HCT116 (cell line): ENCODE data around the gene PRLR. TPM values are rescaled to one million over a fixed set of nuclear protein-coding genes. Genes with fewer than 3 reads are reported as not detected.

Experiments used
- ATAC-seq: fragments of 200-7000 bp; cut with Tn5 transposase; 2 replicates; pipeline ENCODE4 v1.9.1; 2020; ENCODE audit warnings: mild to moderate bottlenecking, moderate library complexity
- BruUV-seq: library from RNA; stranded (reverse); fragments of 400-500 nt; replicated peaks from 2 replicates; lab custom pipeline; 2021; lab: Mats Ljungman, UMichigan
- CTCF ChIA-PET: fragments of 300-600 bp; sonication (Branson Sonifier 250); formaldehyde crosslinking; loops from one replicate; lab custom pipeline; 2021; ENCODE audit warnings: antibody characterized with exemption; lab: Charles Lee
- POLR2A ChIA-PET: fragments of 300-600, 350-600 bp; sonication (Branson Sonifier 250); formaldehyde crosslinking; loops from one replicate; lab custom pipeline; 2021; ENCODE audit warnings: antibody characterized with exemption; lab: Charles Lee
- RAD21 ChIA-PET, 2 experiments: fragments of 300-600 bp; sonication (Branson Sonifier 250); formaldehyde crosslinking; loops; one replicate each; lab custom pipeline; 2023; ENCODE audit warnings: low total read pairs in 2 of 2; ENCODE audit not compliant: uncharacterized antibody in 2 of 2, unreplicated experiment in 2 of 2, low non-redundant PET in 1 of 2; lab: Charles Lee
- DNase-seq: peaks from one replicate; pipeline ENCODE4 v3.0.0-alpha.2; 2010; ENCODE audit warnings: low read depth, low spot score
- H2AFZ ChIP-seq: fragments of 200-600 bp; shearing (Covaris generic), sonication (generic); 2 replicates; pipeline ENCODE4 v1.6.1; 2017; ENCODE audit warnings: low read depth, mixed run types, mixed read lengths, antibody characterized with exemption, low read length; ENCODE audit not compliant: poor library complexity, severe bottlenecking
- H3K27ac ChIP-seq: 2 replicates; pipeline ENCODE4 v1.5.1; 2012; ENCODE audit warnings: low read depth, low read length
- H3K27me3 ChIP-seq: fragments of 200-600 bp; sonication (generic); 2 replicates; pipeline ENCODE4 v1.6.1; 2016; ENCODE audit warnings: mixed run types, low read length, mixed read lengths; ENCODE audit not compliant: insufficient read depth
- H3K36me3 ChIP-seq, 2 experiments: fragments of 200-500 bp in 1 of 2; fragments of 200-600 bp in 1 of 2; sonication (Bioruptor generic) in 1 of 2; sonication (generic) in 1 of 2; 2 replicates each; pipeline versions ENCODE4 v1.5.1 to v1.6.1; 2014 to 2016; ENCODE audit warnings: low read length in 2 of 2, inconsistent platforms in 1 of 2, mixed read lengths in 1 of 2, mixed run types in 1 of 2; ENCODE audit not compliant: insufficient read depth in 2 of 2, control insufficient read depth in 1 of 2
- H3K4me1 ChIP-seq, 2 experiments: fragments of 200-600 bp in 1 of 2; sonication (generic) in 1 of 2; 2 replicates each; pipeline versions ENCODE4 v1.5.1 to v1.6.1; 2012 to 2017; ENCODE audit warnings: low read length in 2 of 2, inconsistent platforms in 1 of 2, mild to moderate bottlenecking in 1 of 2, mixed read lengths in 1 of 2, mixed run types in 1 of 2, moderate library complexity in 1 of 2; ENCODE audit not compliant: insufficient read depth in 2 of 2, control insufficient read depth in 1 of 2
- H3K4me2 ChIP-seq: fragments of 200-600 bp; sonication (generic); 2 replicates; pipeline ENCODE4 v1.6.1; 2017; ENCODE audit warnings: mixed run types, low read length, mixed read lengths
- H3K4me3 ChIP-seq, 2 experiments: fragments of 200-600 bp in 1 of 2; sonication (generic) in 1 of 2; replicated peaks in 1 of 2; 2 replicates each; pipeline ENCODE4 v1.5.1; 2011 to 2016; ENCODE audit warnings: low read length in 2 of 2, control low read depth in 1 of 2, low read depth in 1 of 2, mild to moderate bottlenecking in 1 of 2, mixed read lengths in 1 of 2, mixed run types in 1 of 2
- H3K79me2 ChIP-seq: fragments of 200-600 bp; sonication (generic); 2 replicates; pipeline ENCODE4 v1.6.1; 2017; ENCODE audit warnings: mild to moderate bottlenecking, mixed run types, low read length, moderate library complexity, mixed read lengths; ENCODE audit not compliant: insufficient read depth
- H3K9ac ChIP-seq: fragments of 200-600 bp; sonication (generic); 2 replicates; pipeline ENCODE4 v1.6.1; 2016; ENCODE audit warnings: low read length, mixed read lengths
- H3K9me2 ChIP-seq: fragments of 200-600 bp; sonication (generic), shearing (Covaris generic); 2 replicates; pipeline ENCODE4 v1.6.1; 2017; ENCODE audit warnings: mixed run types, mild to moderate bottlenecking, moderate library complexity; ENCODE audit not compliant: insufficient read depth
- H3K9me3 ChIP-seq, 2 experiments: fragments of 200-500 bp in 1 of 2; fragments of 200-600 bp in 1 of 2; sonication (Bioruptor generic) in 1 of 2; sonication (generic) in 1 of 2; 2 replicates each; pipeline ENCODE4 v1.6.1; 2014 to 2017; ENCODE audit warnings: low read length in 2 of 2, mixed read lengths in 2 of 2, inconsistent platforms in 1 of 2, low read depth in 1 of 2, mild to moderate bottlenecking in 1 of 2, mixed run types in 1 of 2, moderate library complexity in 1 of 2; ENCODE audit not compliant: control insufficient read depth in 1 of 2, insufficient read depth in 1 of 2
- H4K20me1 ChIP-seq: fragments of 200-600 bp; sonication (generic), shearing (Covaris generic); 2 replicates; pipeline ENCODE4 v1.6.1; 2017; ENCODE audit warnings: mixed run types, mild to moderate bottlenecking, moderate library complexity; ENCODE audit not compliant: insufficient read depth
- CBX3 ChIP-seq: IDR thresholded peaks from 2 replicates; pipeline ENCODE4 v1.6.1; 2012; ENCODE audit warnings: low read depth
- CTCF ChIP-seq, 3 experiments: fragments of 200-600 bp in 1 of 3; sonication (generic) in 1 of 3; IDR thresholded peaks in 2 of 3; conservative IDR thresholded peaks in 1 of 3; 2 replicates each; pipeline ENCODE4 v1.5.1; 2012 to 2017; ENCODE audit warnings: low read depth in 2 of 3, low read length in 2 of 3, antibody characterized with exemption in 1 of 3, borderline replicate concordance in 1 of 3, control low read depth in 1 of 3, mild to moderate bottlenecking in 1 of 3, mixed read lengths in 1 of 3, mixed run types in 1 of 3, moderate library complexity in 1 of 3; ENCODE audit not compliant: insufficient read depth in 1 of 3
- EGR1 ChIP-seq: IDR thresholded peaks from 2 replicates; pipeline ENCODE4 v1.6.1; 2012; ENCODE audit warnings: low read depth
- ELF1 ChIP-seq: IDR thresholded peaks from 2 replicates; pipeline ENCODE4 v1.6.1; 2012; ENCODE audit warnings: low read depth, borderline replicate concordance
- FOSL1 ChIP-seq: IDR thresholded peaks from 2 replicates; pipeline ENCODE4 v1.6.1; 2012; ENCODE audit warnings: low read depth
- JUND ChIP-seq: IDR thresholded peaks from 2 replicates; pipeline ENCODE4 v1.6.1; 2012
- MAX ChIP-seq: IDR thresholded peaks from 2 replicates; pipeline ENCODE4 v1.6.1; 2012
- POLR2A ChIP-seq: IDR thresholded peaks from 2 replicates; pipeline ENCODE4 v1.7.0; 2011; ENCODE audit warnings: borderline replicate concordance; ENCODE audit not compliant: insufficient read depth, insufficient read length; ENCODE audit errors: extremely low read depth
- RAD21 ChIP-seq: IDR thresholded peaks from 2 replicates; pipeline ENCODE4 v1.6.1; 2012; ENCODE audit warnings: low read depth, mild to moderate bottlenecking
- SIN3A ChIP-seq: IDR thresholded peaks from 2 replicates; pipeline ENCODE4 v1.6.1; 2012; ENCODE audit warnings: low read depth
- SRF ChIP-seq: IDR thresholded peaks from 2 replicates; pipeline ENCODE4 v1.6.1; 2012; ENCODE audit warnings: low read depth
- TCF7L2 ChIP-seq: IDR thresholded peaks from 2 replicates; pipeline ENCODE4 v1.7.0; 2011; ENCODE audit warnings: borderline replicate concordance, inconsistent platforms; ENCODE audit not compliant: insufficient read depth, insufficient read length; ENCODE audit errors: extremely low read depth
- YY1 ChIP-seq: IDR thresholded peaks from 2 replicates; pipeline ENCODE4 v1.6.1; 2011; ENCODE audit warnings: low read length, low read depth, moderate library complexity, mild to moderate bottlenecking; ENCODE audit not compliant: insufficient replicate concordance; ENCODE audit errors: extremely low read depth
- ZBTB33 ChIP-seq: IDR thresholded peaks from 2 replicates; pipeline ENCODE4 v1.6.1; 2011; ENCODE audit warnings: mild to moderate bottlenecking, low read length, moderate library complexity; ENCODE audit not compliant: insufficient replicate concordance; ENCODE audit errors: extremely low read depth
- ZFX ChIP-seq: fragments of 450-650 bp; IDR thresholded peaks from 2 replicates; pipeline ENCODE4 v1.6.1; 2017
- ZNF274 ChIP-seq: fragments of 200-500 bp; sonication (Bioruptor generic); IDR thresholded peaks from 2 replicates; pipeline ENCODE4 v1.6.1; 2014; ENCODE audit warnings: mild to moderate bottlenecking, low read depth, low read length, inconsistent platforms
- intact Hi-C: fragments of 100-400 bp; cut with micrococcal nuclease; formaldehyde crosslinking; loops from 2 replicates; pipeline ENCODE4 v1.10.0; 2022
- total RNA-seq: library from RNA; stranded (reverse); gene quantifications from one replicate; pipeline ENCODE4 v1.2.1, GENCODE V29; 2021; ENCODE audit not compliant: unreplicated experiment

Gene PRLR
- total RNA-seq, 1 experiment from 2014 or later, result 0.10 TPM

DNA sequence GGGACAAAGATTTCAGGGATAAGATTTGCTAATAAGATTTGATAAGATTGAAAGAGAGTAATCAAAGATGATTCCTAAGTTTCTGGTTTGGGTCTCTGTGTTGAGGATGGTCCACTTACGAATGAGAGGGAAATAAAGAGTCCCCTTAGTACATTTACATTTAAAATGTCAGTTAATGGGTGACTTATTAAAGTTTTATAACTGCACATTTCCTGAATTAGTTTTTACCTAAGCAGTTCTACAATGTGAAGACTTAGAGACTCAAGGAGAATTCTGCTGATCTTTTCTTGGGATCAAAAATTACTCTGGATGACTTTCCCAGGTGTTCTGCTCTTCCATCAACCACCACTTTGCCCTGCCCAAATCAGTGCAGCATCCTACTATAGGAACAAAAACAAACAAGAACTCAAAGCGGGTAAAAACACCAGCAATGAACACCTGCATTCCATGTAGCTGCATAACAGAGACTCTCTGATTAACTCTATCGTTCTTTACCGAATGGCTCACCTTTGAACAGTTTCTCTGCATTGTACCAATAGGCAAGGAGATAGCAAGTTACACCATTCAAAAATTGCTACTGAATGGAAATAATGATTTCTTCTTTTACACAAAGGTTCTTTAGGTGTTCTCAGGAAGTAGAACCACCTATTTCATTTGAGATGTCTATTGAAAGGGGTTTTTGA lies 65.3 kb downstream of the PRLR start:
- Histone ChIP-seq H3K4me1 (no peaks in the 10 kb centered on the region), H3K4me2 (no peak overlapping the region), H2AFZ (no peak overlapping the region), H3K36me3 (no peaks in the 10 kb centered on the region), H3K9me3 (no peaks in the 10 kb centered on the region), H3K27me3 (no peaks in the 10 kb centered on the region), H3K9me2 (no peaks in the 10 kb centered on the region), H3K4me3 (no peak overlapping the region), H3K27ac (no peak overlapping the region), H4K20me1 (no peaks in the 10 kb centered on the region), H3K79me2 (no peaks in the 10 kb centered on the region), H3K9ac (no peak overlapping the region)
- intact Hi-C loops, result no loop called here
- TF ChIP-seq SIN3A, result no peak
- TF ChIP-seq ZFX, result no peak
- no peak for TF ChIP-seq MAX
- no peak for TF ChIP-seq CBX3
- no peak for TF ChIP-seq EGR1
- no peak for TF ChIP-seq ELF1
- TF ChIP-seq ZNF274, result no peak
- TF ChIP-seq SRF, result no peak
- TF ChIP-seq ZBTB33, result no peak
- TF ChIP-seq FOSL1, result no peak
- TF ChIP-seq TCF7L2, result no peak
- no peak for TF ChIP-seq RAD21
- TF ChIP-seq YY1, result no peak
- TF ChIP-seq JUND, result no peak
- no peak for TF ChIP-seq POLR2A
- no peak for TF ChIP-seq CTCF (IDR thresholded peaks at IDR 0.05 in 2 of 3, conservative IDR thresholded peaks at IDR 0.05 in 1 of 3; ENCODE audit: borderline replicate concordance in 1 of 3, insufficient read depth in 1 of 3, low read depth in 2 of 3, low read length in 2 of 3)
- ATAC-seq (no peak), DNase-seq (no peak)
- no TSS peak for BruUV-seq
- CTCF ChIA-PET, result no interaction called here
- RAD21 ChIA-PET, result no interaction called here
- POLR2A ChIA-PET, result no interaction called here
